HepG2 (cell line): ENCODE results near the gene SPAG6. TPM values are rescaled to one million over a fixed set of nuclear protein-coding genes. Genes with fewer than 3 reads are reported as not detected.
A peak's percentile ranks its signal among the peaks of the same experiment; 100 is the strongest.

Source experiments
- ATAC-seq: fragments of 200-7000 bp; cut with Tn5 transposase; 3 replicates; pipeline ENCODE4 v1.9.1; 2020; ENCODE audit warnings: mild to moderate bottlenecking, moderate library complexity
- BruUV-seq: library from RNA; stranded (reverse); fragments of 400-500 nt; replicated peaks from 2 replicates; lab custom pipeline; 2021; lab: Mats Ljungman, UMichigan
- CTCF ChIA-PET: fragments of 300-600 bp; formaldehyde crosslinking; extraction: SDS; loops from one replicate; lab custom pipeline; 2021; ENCODE audit warnings: low total read pairs, inconsistent platforms, low intra/inter-chr PET ratio; lab: Yijun Ruan, JAX
- POLR2A ChIA-PET: fragments of 350-600 bp; sonication (Branson Sonifier 250); formaldehyde crosslinking; loops from one replicate; lab custom pipeline; 2020; ENCODE audit warnings: antibody characterized with exemption, inconsistent platforms; lab: Yijun Ruan, JAX
- DNase-seq: peaks from one replicate; pipeline ENCODE4 v3.0.0-alpha.2; 2015; ENCODE audit warnings: low spot score
- FAIRE-seq: peaks from 3 replicates; lab custom pipeline; 2011; peaks lifted over from hg19 to GRCh38; lab: Jason Lieb, UNC
- H2AFZ ChIP-seq: one replicate; pipeline ENCODE4 v1.6.1; 2011; ENCODE audit warnings: low read length, inconsistent platforms
- H3K27ac ChIP-seq: fragments of 300-600 bp; 3 replicates; pipeline ENCODE4 v1.8.0; 2011; ENCODE audit warnings: mixed run types, mild to moderate bottlenecking, mixed read lengths, low read length, inconsistent platforms; ENCODE audit not compliant: insufficient read depth; ENCODE audit errors: extremely low read length
- H3K27me3 ChIP-seq, 2 experiments: fragments of 200-600 bp in 1 of 2; 2 replicates in 1 of 2; 3 replicates in 1 of 2; pipeline versions ENCODE4 v1.6.0 to v1.8.0; 2011; ENCODE audit warnings: low read length in 2 of 2, mild to moderate bottlenecking in 2 of 2, moderate library complexity in 2 of 2, inconsistent platforms in 1 of 2; ENCODE audit not compliant: insufficient read depth in 2 of 2, control insufficient read depth in 1 of 2
- H3K36me3 ChIP-seq, 2 experiments: fragments of 200-600 bp in 1 of 2; replicated peaks in 1 of 2; 2 replicates in 1 of 2; 3 replicates in 1 of 2; pipeline versions ENCODE4 v1.5.1 to v1.8.0; 2011; ENCODE audit warnings: low read length in 2 of 2, inconsistent platforms in 1 of 2; ENCODE audit not compliant: insufficient read depth in 2 of 2, control insufficient read depth in 1 of 2
- H3K4me1 ChIP-seq: 2 replicates; pipeline ENCODE4 v1.5.1; 2012; ENCODE audit warnings: low read length, inconsistent platforms; ENCODE audit not compliant: insufficient read depth
- H3K4me2 ChIP-seq: 2 replicates; pipeline ENCODE4 v1.6.0; 2011; ENCODE audit warnings: low read depth, low read length, inconsistent platforms
- H3K4me3 ChIP-seq, 3 experiments: fragments of 200-600 bp in 1 of 3; sonication (generic), shearing (Covaris generic) in 1 of 3; replicated peaks in 1 of 3; 2 replicates each; pipeline ENCODE4 v1.5.1; 2011 to 2016; ENCODE audit warnings: low read length in 3 of 3, inconsistent platforms in 2 of 3, low read depth in 2 of 3, mild to moderate bottlenecking in 2 of 3, control low read depth in 1 of 3, mixed read lengths in 1 of 3; ENCODE audit not compliant: insufficient read depth in 1 of 3
- H3K79me2 ChIP-seq: one replicate; pipeline ENCODE4 v1.6.1; 2011; ENCODE audit warnings: low read length, inconsistent platforms; ENCODE audit not compliant: insufficient read depth
- H3K9ac ChIP-seq: 2 replicates; pipeline ENCODE4 v1.6.0; 2011; ENCODE audit warnings: mild to moderate bottlenecking, low read depth, low read length, inconsistent platforms; ENCODE audit not compliant: insufficient read depth
- H3K9me3 ChIP-seq: 2 replicates; pipeline ENCODE4 v1.5.1; 2012; ENCODE audit warnings: mild to moderate bottlenecking, low read length
- H4K20me1 ChIP-seq: 2 replicates; pipeline ENCODE4 v1.6.0; 2011; ENCODE audit warnings: inconsistent platforms, mild to moderate bottlenecking, low read length, moderate library complexity; ENCODE audit not compliant: insufficient read depth
- HMGXB3 ChIP-seq: sonication (generic); formaldehyde crosslinking; IDR thresholded peaks from 2 replicates; pipeline ENCODE4 v1.4.0; 2020; ENCODE audit warnings: missing genetic modification reagents, borderline replicate concordance
- MED13 ChIP-seq: sonication (generic); formaldehyde crosslinking; IDR thresholded peaks from 2 replicates; pipeline ENCODE4 v1.5.0; 2020; ENCODE audit warnings: missing genetic modification reagents
- ONECUT2 ChIP-seq: sonication (generic); formaldehyde crosslinking; IDR thresholded peaks from 2 replicates; pipeline ENCODE4 v1.4.0; 2020; ENCODE audit warnings: missing genetic modification reagents
- TFE3 ChIP-seq: IDR thresholded peaks from 2 replicates; pipeline ENCODE4 v1.6.1; 2016
- ZNF142 ChIP-seq: sonication (generic); formaldehyde crosslinking; IDR thresholded peaks from 2 replicates; pipeline ENCODE4 v1.4.0; 2020; ENCODE audit warnings: missing genetic modification reagents
- ZNF143 ChIP-seq: sonication (generic); formaldehyde crosslinking; IDR thresholded peaks from 2 replicates; pipeline ENCODE4 v1.4.0; 2020; ENCODE audit warnings: missing genetic modification reagents
- ZNF24 ChIP-seq: fragments of 450-650 bp; IDR thresholded peaks from 2 replicates; pipeline ENCODE4 v1.6.1; 2017; ENCODE audit warnings: antibody characterized with exemption, mild to moderate bottlenecking
- ZNF704 ChIP-seq: sonication (generic); formaldehyde crosslinking; IDR thresholded peaks from 2 replicates; pipeline ENCODE4 v1.8.1; 2023; ENCODE audit warnings: mild to moderate bottlenecking, inconsistent platforms, moderate library complexity, missing genetic modification reagents, borderline replicate concordance
- ZSCAN22 ChIP-seq: sonication (generic); formaldehyde crosslinking; IDR thresholded peaks from 2 replicates; pipeline ENCODE4 v1.4.0; 2020; ENCODE audit warnings: mild to moderate bottlenecking, missing genetic modification reagents
- WGBS: methylation state at CpG from one replicate; pipeline ENCODE4 v1.1.6; 2017; ENCODE audit warnings: low lambda C conversion rate; 5-methylcytosine and 5-hydroxymethylcytosine counted together
- in situ Hi-C: cut with HindIII; loops from 2 replicates; pipeline ENCODE4 v1.10.0; 2017; ENCODE audit warnings: low pct_unique_long_range_greater_than_20kb; ENCODE audit not compliant: extremely low pct_ligation_motif_present
- intact Hi-C: fragments of 100-400 bp; cut with micrococcal nuclease; formaldehyde crosslinking; loops from one replicate; pipeline ENCODE4 v1.10.0; 2022; ENCODE audit not compliant: unreplicated experiment
- polyA plus RNA-seq, 8 experiments: library from polyadenylated mRNA; depleted of rRNA in 3 of 8; stranded (reverse) in 7 of 8; unstranded in 1 of 8; fragments of >200 nt; fragmentation: Illumina TruSeq in 4 of 8; extraction: Trizol in 4 of 8; gene quantifications; 2 replicates each; pipeline versions ENCODE4 v1.2.1 to v1.2.3, GENCODE V29; 2011 to 2016; ENCODE audit warnings: low read depth in 4 of 8, missing spikeins in 1 of 8, mixed read lengths in 1 of 8; ENCODE audit not compliant: insufficient read depth in 1 of 8
- total RNA-seq, 5 experiments: library from RNA; depleted of rRNA; stranded (reverse); fragments of >200 nt; fragmentation: Illumina TruSeq; extraction: Trizol; gene quantifications; 2 replicates each; pipeline ENCODE4 v1.2.3, GENCODE V29; 2016; ENCODE audit warnings: low read depth in 1 of 5

SPAG6 gene
- total and polyA plus RNA-seq, 2 of the 13 experiments (the other 11 are each of a cell fraction or from before 2014, with no cell fraction given): not detected

GRCh38 chr10:22334414-22335172, 10.7 kb upstream of the SPAG6 start:
- Histone ChIP-seq H3K36me3 (peaks cover 0 to 4% of the 10 kb centered on the region in 2 experiments; a peak in 2 of 5 replicates), H3K4me1 (peaks cover 1% of the 10 kb centered on the region; the same call in 1 of the 2 replicates), H3K79me2 (no peaks in the 10 kb centered on the region), H3K9ac (no peak overlapping the region), H3K4me3 (no peak overlapping the region), H3K27me3 (peaks cover 0 to 31% of the 10 kb centered on the region in 2 experiments; a peak in 3 of 5 replicates), H4K20me1 (no peaks in the 10 kb centered on the region), H2AFZ (no peak overlapping the region), H3K27ac (no peak overlapping the region), H3K4me2 (no peak overlapping the region), H3K9me3 (no peaks in the 10 kb centered on the region)
- in situ Hi-C loops (no loop called here), intact Hi-C loops (no loop called here)
- peak; percentile 25; the same call in 2 of the 3 replicates for ATAC-seq
- POLR2A ChIA-PET: no interaction called here
- no peak for DNase-seq
- CTCF ChIA-PET: no interaction called here
- no peak for FAIRE-seq
- 92% methylated on average over 55 of the region's 73 CpGs for WGBS
- no TSS peak for BruUV-seq
- TF ChIP-seq ZSCAN22 (CRISPR knock-in tag) (no peak), ONECUT2 (CRISPR knock-in tag) (no peak), TFE3 (CRISPR knock-in tag) (no peak), ZNF704 (no peak), ZNF24 (no peak), ZNF143 (no peak), ZNF142 (CRISPR knock-in tag) (no peak), MED13 (CRISPR knock-in tag) (no peak), HMGXB3 (CRISPR knock-in tag) (no peak)
